Activated CD4-positive, alpha-beta T cell treated with anti-CD3 and anti-CD28 coated beads, Interleukin-2, amount 10 ng/mL, durations not matched to agents 7 days and 5 days (primary cell): ENCODE measurements around the gene FBXO44. TPM values are rescaled to one million over a fixed set of nuclear protein-coding genes. Genes with fewer than 3 reads are reported as not detected.
A peak's percentile ranks its signal among the peaks of the same experiment; 100 is the strongest.
"Not testable (repeated sequence)": the region's sequence is repeated elsewhere in the genome, so short reads cannot be mapped to it uniquely, and the experiment has no call there.

Source experiments
- CTCF ChIA-PET: fragments of 350-600 bp; sonication (Branson Sonifier 250); formaldehyde crosslinking; loops from one replicate; lab custom pipeline; 2021; ENCODE audit warnings: antibody characterized with exemption; lab: Charles Lee
- POLR2A ChIA-PET: fragments of 350-600 bp; sonication (Branson Sonifier 250); formaldehyde crosslinking; loops from one replicate; lab custom pipeline; 2021; ENCODE audit warnings: antibody characterized with exemption; lab: Charles Lee
- DNase-seq: peaks from one replicate; pipeline ENCODE4 v3.0.0-alpha.2; 2020
- H3K27ac Mint-ChIP-seq: one replicate; pipeline ENCODE4 v1.8.0; 2021; ENCODE audit warnings: mild to moderate bottlenecking, moderate library complexity, mixed read lengths
- H3K27me3 Mint-ChIP-seq: one replicate; pipeline ENCODE4 v1.8.0; 2021; ENCODE audit warnings: mixed read lengths
- H3K36me3 Mint-ChIP-seq: one replicate; pipeline ENCODE4 v1.8.0; 2021; ENCODE audit warnings: low read depth, mixed read lengths
- H3K4me1 Mint-ChIP-seq: one replicate; pipeline ENCODE4 v1.8.0; 2021; ENCODE audit warnings: mixed read lengths
- H3K4me3 Mint-ChIP-seq: one replicate; pipeline ENCODE4 v1.8.0; 2021; ENCODE audit warnings: mild to moderate bottlenecking, moderate library complexity, mixed read lengths
- H3K9me3 Mint-ChIP-seq: one replicate; pipeline ENCODE4 v1.8.0; 2021; ENCODE audit warnings: mixed read lengths
- total RNA-seq, 2 experiments: library from RNA; stranded (reverse); gene quantifications; one replicate each; pipeline ENCODE4 v1.2.3, GENCODE V29; 2021

The FBXO44 gene, protein sequence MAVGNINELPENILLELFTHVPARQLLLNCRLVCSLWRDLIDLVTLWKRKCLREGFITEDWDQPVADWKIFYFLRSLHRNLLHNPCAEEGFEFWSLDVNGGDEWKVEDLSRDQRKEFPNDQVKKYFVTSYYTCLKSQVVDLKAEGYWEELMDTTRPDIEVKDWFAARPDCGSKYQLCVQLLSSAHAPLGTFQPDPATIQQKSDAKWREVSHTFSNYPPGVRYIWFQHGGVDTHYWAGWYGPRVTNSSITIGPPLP
- 10 to 100 TPM; 32.6 to 37.8 TPM for total RNA-seq

DNA sequence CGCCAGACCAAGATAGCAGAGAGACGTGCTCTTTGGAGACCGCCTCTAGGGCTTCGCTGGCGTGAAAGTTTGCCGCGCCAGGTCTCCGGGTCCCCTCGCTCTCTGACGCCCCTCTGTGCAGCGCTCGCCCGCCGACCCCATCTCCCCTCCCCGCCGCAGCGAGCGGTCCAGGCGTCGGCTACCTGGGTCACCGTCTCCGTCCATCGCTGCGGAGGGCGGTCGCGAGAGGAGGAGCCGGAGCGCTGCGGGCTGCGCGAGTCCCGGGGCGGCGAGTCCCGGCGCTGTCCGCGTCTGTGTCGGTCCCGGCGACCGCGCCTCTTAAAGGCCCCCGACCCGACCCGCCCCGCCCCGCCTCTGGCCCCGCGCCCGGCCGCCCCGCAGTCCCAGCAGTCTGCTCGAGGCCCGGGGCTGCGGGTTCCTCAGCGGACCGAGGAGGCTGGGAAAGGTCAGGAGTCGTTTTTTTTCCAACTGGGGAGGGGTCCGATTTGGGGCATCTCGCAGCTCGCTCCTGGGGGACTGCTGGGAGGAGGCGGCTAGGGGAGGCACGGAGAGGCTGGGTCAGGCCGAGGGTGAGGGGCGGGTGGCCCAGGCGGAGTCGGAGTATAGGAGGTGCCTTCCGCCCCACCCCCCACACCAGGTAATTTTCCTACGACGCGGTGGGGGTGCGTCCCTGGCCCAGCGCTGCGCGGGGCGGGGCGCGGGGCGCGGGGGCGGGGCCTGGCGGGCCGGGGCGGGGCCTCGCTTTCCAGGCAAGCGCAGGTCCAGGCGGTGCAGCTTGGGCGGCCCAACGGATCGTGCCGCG is at the start of gene FBXO44, which contains the start of gene FBXO2:
Gene FBXO44, plus strand, starts transcription at position 741 of the 802 bp plus-strand sequence. CDS start 959 bp downstream, outside the sequence.
Gene FBXO2, minus strand, starts transcription at position 293 of the 802 bp plus-strand sequence. Its CDS starts 89 bp downstream, at position 204.
- Mint-ChIP-seq H3K4me3 (peak within 1 kb of the TSS; percentile 72), H3K27ac (peak within 1 kb of the TSS; percentile 41), H3K36me3 (peaks cover 14% of the 10 kb centered on the region), H3K9me3 (no peaks in the 10 kb centered on the region), H3K4me1 (peaks cover 27% of the 10 kb centered on the region), H3K27me3 (peaks cover 14% of the 10 kb centered on the region)
- DNase-seq = peak; percentile 69
- CTCF ChIA-PET = interaction anchor here (0.6 to 4.6 kb wide), 5 partner anchors 10 to 82 kb away, joined by 3 to 42 read pairs (median 10); partner anchors contain the start of genes AGTRAP and FBXO6
- POLR2A ChIA-PET = no interaction called here

DNA sequence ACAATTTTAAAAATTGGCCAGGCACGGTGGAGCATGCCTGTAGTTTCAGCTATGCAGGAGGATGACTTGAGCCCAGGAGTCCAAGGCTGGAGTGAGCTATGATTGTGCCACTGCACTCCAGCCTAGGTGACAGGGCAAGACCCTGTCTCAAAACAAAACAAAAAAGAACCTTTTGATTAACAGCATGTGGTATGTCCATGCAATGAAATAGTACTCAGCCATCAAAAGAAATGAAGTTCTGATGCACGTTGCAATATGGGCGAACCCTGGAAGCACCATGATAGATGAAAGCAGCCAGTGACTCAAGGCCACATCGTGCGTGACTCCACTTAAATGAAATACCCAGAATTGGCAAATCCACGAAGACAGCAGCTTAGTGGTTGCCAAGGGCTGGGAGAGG is 47.9 kb upstream of the FBXO44 start:
- POLR2A ChIA-PET = no interaction called here
- CTCF ChIA-PET = no interaction called here
- Mint-ChIP-seq H3K36me3 (no peaks in the 10 kb centered on the region), H3K4me1 (no peaks in the 10 kb centered on the region), H3K9me3 (no peaks in the 10 kb centered on the region), H3K27me3 (no peaks in the 10 kb centered on the region), H3K4me3 (no peak overlapping the region), H3K27ac (no peak overlapping the region)
- DNase-seq = no peak

DNA sequence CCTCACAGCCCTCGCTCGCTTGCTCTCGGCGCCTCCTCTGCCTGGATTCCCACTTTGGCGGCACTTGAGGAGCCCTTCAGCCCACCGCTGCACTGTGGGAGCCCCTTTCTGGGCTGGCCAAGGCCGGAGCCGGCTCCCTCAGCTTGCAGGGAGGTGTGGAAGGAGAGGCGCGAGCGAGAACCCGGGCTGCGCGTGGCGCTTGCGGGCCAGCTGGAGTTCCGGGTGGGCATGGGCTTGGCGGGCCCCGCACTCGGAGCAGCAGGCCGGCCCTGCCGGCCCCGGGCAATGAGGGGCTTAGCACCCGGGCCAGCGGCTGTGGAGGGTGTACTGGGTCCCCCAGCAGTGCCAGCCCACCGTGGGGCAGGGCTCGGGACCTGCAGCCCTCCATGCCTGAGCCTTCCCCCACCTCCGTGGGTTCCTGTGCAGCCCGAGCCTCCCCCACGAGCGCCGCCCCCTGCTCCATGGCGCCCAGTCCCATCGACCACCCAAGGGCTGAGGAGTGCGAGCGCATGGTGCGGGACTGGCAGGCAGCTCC is 46.0 kb upstream of the FBXO44 start:
- H3K27ac Mint-ChIP-seq, H3K36me3 Mint-ChIP-seq, CTCF ChIA-PET, H3K4me1 Mint-ChIP-seq, POLR2A ChIA-PET, H3K9me3 Mint-ChIP-seq, DNase-seq, H3K4me3 Mint-ChIP-seq, H3K27me3 Mint-ChIP-seq: not testable (repeated sequence)

DNA sequence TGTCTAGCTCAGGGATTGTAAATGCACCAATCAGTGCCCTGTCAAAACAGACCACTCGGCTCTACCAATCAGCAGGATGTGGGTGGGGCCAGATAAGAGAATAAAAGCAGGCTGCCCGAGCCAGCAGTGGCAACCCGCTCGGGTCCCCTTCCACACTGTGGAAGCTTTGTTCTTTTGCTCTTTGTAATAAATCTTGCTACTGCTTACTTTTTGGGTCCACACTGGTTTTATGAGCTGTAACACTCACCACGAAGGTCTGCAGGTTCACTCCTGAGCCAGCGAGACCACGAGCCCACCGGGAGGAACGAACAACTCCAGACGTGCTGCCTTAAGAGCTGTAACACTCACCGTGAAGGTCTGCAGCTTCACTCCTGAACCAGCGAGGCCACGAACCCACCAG is 45.3 kb upstream of the FBXO44 start:
- H3K27me3 Mint-ChIP-seq, H3K9me3 Mint-ChIP-seq, DNase-seq, H3K27ac Mint-ChIP-seq, H3K4me3 Mint-ChIP-seq, H3K36me3 Mint-ChIP-seq, CTCF ChIA-PET, POLR2A ChIA-PET, H3K4me1 Mint-ChIP-seq: not testable (repeated sequence)

DNA sequence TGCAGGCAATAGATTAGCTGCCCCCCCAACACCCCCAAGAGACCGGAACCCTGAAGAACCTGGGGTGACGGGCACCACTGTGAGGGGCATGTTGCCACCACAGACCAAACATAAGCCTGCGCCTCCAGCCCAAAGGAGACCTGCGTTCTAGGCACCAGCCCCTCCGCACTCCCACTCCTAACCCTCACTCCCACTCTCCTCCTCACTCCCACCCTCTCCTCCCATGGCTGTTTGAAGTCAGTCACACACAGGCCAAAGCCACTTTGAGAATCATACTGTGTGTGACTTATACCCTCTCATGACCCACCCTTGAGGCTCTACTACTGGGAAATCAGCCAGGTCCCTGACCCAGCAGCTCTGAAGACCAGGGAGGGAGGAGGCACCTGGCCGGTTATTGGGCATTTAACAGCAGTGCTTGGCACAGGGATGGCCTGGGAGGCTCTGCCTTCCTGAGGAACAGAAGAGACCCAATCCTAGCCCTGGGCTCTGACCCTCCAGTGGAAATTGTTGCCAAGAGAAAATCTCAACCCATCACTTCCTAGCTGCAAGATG is 44.0 kb upstream of the FBXO44 start:
- CTCF ChIA-PET = no interaction called here
- no peak overlapping the region for H3K4me3 Mint-ChIP-seq
- H3K4me1 Mint-ChIP-seq = no peaks in the 10 kb centered on the region
- no peaks in the 10 kb centered on the region for H3K9me3 Mint-ChIP-seq
- no peak overlapping the region for H3K27ac Mint-ChIP-seq
- POLR2A ChIA-PET = no interaction called here
- H3K27me3 Mint-ChIP-seq = no peaks in the 10 kb centered on the region
- DNase-seq = no peak
- H3K36me3 Mint-ChIP-seq = no peaks in the 10 kb centered on the region

DNA sequence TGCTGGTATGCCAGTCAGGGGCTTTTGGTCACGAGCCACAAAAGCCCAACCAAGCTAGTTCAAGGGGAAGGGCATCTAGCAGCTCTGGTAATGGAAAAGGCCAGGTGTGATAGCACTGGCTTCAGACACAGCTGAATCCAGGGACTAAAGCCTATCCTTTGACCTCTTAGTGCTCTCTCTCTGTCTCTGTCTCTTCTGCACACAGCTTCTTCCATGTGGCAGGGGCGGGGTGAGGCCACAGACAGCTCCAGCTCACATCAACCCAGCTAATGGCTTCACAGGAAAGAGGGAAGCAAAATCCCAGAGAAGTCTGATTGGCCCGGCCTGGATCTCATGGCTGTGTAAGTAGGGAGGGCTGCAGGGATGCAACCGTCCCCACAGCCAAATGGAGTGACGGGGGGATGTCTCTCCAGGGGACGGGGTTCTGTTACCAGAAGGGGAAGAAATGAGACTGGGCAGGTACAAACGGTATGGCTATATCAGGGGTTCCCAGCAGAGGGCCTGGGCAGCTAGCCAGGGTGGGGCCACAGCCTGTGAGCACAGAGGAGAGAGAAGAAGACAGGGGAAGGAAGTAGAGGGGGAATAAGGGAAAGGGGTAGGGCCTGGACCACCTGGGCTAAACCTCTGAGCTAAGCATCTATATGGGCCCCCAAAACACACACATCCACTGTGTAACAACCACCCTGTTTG is 42.9 kb upstream of the FBXO44 start:
- CTCF ChIA-PET = no interaction called here
- POLR2A ChIA-PET = no interaction called here
- no peaks in the 10 kb centered on the region for H3K9me3 Mint-ChIP-seq
- DNase-seq = no peak
- H3K4me1 Mint-ChIP-seq = no peaks in the 10 kb centered on the region
- H3K36me3 Mint-ChIP-seq = no peaks in the 10 kb centered on the region
- no peak overlapping the region for H3K27ac Mint-ChIP-seq
- no peak overlapping the region for H3K4me3 Mint-ChIP-seq
- H3K27me3 Mint-ChIP-seq = no peaks in the 10 kb centered on the region

DNA sequence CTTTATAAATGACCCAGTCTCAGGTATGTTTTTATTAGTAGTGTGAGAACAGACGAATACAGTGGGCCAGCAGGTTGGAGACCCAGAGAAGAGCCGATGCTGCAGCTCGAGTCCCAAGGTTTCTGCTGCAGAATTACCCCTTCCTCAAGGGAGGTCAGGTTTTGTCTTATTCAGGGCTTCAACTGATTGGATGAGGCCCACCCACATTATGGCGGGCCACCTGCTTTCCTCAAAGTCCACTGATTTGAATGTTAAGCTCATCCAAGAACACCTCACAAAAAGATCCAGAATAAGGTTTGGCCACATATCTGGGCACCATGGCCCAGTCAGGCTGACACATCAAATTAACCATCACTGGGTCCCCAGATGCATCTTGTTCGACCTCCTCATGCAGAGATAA is 41.3 kb upstream of the FBXO44 start:
- POLR2A ChIA-PET = no interaction called here

DNA sequence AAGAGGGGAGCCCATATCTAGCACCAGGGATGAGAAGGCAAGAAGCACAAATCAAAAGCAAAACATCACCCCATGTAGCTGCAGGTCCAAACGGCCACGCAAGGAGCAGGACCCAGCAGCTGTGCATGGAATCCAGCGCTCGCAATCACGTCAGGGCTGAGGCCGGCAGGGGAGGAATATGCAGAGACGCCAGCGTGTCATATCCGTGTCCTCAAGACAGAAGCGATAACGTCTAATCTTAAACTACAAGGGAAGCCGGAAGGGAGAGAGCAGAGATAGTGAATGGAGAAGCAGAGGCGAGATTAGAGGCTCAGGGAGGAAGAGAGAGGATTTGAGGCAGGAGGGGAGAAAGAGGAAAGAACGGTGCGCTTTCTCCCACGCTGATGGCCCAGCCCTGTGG is 39.6 kb upstream of the FBXO44 start:
- H3K27ac Mint-ChIP-seq = no peak overlapping the region
- ChIA-PET POLR2A (no interaction called here), CTCF (no interaction called here)
- no peaks in the 10 kb centered on the region for H3K36me3 Mint-ChIP-seq
- H3K9me3 Mint-ChIP-seq = no peaks in the 10 kb centered on the region
- no peak overlapping the region for H3K4me3 Mint-ChIP-seq
- no peak for DNase-seq
- H3K4me1 Mint-ChIP-seq = no peaks in the 10 kb centered on the region
- H3K27me3 Mint-ChIP-seq = no peaks in the 10 kb centered on the region

More for the DNA sequence above, 41.3 kb upstream of the FBXO44 start:
- H3K27ac Mint-ChIP-seq = no peak overlapping the region
- DNase-seq = no peak
- H3K4me3 Mint-ChIP-seq = no peak overlapping the region
- H3K9me3 Mint-ChIP-seq = no peaks in the 10 kb centered on the region
- CTCF ChIA-PET = no interaction called here
- no peaks in the 10 kb centered on the region for H3K4me1 Mint-ChIP-seq
- no peaks in the 10 kb centered on the region for H3K36me3 Mint-ChIP-seq
- H3K27me3 Mint-ChIP-seq = no peaks in the 10 kb centered on the region

DNA sequence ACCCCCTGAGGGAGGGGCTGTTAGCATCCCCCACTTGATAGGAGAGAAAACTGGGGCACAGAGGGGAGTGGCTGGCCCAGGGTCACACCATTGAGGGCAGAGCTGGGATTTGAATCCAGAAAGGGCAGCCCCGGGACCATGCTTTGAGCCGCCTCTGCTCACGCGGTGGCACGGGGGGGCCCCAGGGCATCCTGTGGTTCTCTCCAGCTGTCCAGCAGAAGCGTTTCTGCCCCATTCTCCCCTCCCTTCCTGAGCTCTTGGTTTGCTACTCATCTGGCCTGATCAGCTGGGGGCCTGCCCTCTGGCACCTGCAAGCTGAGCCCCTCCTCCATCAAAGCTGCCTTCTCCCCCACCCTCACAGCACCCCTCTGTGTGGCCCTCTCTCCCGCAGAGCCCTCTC is 37.9 kb upstream of the FBXO44 start:
- H3K9me3 Mint-ChIP-seq = no peaks in the 10 kb centered on the region
- POLR2A ChIA-PET = no interaction called here
- no peaks in the 10 kb centered on the region for H3K4me1 Mint-ChIP-seq
- no peak overlapping the region for H3K27ac Mint-ChIP-seq
- CTCF ChIA-PET = interaction anchor here (0.6 kb wide), 2 partner anchors 273 to 381 kb away, joined by 3 read pairs; no protein-coding TSS in a partner anchor
- H3K27me3 Mint-ChIP-seq = no peaks in the 10 kb centered on the region
- no peak for DNase-seq
- no peaks in the 10 kb centered on the region for H3K36me3 Mint-ChIP-seq
- no peak overlapping the region for H3K4me3 Mint-ChIP-seq

DNA sequence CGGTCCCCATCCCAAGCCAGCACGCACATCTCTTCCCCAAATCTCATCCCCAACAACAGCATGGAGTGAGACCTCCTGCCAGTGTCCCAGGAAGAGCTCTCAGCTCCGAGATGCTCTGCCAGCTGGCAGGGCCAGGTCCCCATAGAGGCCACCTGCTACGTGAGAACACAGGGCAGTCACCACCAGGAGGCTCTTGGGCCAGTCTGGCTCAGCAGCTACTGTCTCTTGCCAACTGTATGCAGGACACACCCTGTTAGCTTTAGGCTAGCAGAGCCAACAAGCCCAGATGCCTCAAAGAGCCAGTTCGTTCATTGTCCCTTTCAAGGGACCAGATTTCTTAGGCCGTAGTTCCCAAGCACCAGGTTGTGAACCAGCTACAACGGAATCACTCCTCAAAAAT is 37.4 kb upstream of the FBXO44 start:
- DNase-seq = no peak
- no peaks in the 10 kb centered on the region for H3K27me3 Mint-ChIP-seq

DNA sequence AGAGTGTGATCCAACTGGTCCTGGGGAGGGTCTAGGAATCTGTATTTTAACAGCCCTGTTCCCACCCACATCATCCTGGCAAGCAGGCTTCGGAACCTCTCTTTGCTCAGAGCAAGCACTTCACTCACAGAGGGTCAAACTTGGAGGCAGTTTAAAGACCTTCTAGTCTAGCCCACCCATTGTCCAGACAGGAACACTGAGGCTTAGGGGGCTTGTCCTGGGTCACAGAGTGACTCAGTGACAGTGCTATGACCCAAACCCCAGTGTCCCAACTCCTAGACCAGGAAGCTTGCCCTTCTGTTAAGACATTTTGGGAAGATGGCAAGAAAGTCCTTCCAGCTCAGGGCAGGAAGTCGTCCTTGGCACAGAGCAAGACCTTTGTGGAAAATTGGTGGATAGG is 36.9 kb upstream of the FBXO44 start:
- H3K4me1 Mint-ChIP-seq = no peaks in the 10 kb centered on the region
- H3K27ac Mint-ChIP-seq = no peak overlapping the region
- CTCF ChIA-PET = no interaction called here
- no peak for DNase-seq
- no peak overlapping the region for H3K4me3 Mint-ChIP-seq
- no peaks in the 10 kb centered on the region for H3K27me3 Mint-ChIP-seq
- H3K9me3 Mint-ChIP-seq = no peaks in the 10 kb centered on the region
- POLR2A ChIA-PET = no interaction called here
- no peaks in the 10 kb centered on the region for H3K36me3 Mint-ChIP-seq

More for the DNA sequence above, 37.4 kb upstream of the FBXO44 start:
- Mint-ChIP-seq H3K4me1 (no peaks in the 10 kb centered on the region), H3K27ac (no peak overlapping the region), H3K36me3 (no peaks in the 10 kb centered on the region), H3K4me3 (no peak overlapping the region), H3K9me3 (no peaks in the 10 kb centered on the region)
- ChIA-PET POLR2A (no interaction called here), CTCF (interaction anchor here (0.6 kb wide), 1 partner anchor 274 kb away, joined by 3 read pairs; no protein-coding TSS in a partner anchor)

DNA sequence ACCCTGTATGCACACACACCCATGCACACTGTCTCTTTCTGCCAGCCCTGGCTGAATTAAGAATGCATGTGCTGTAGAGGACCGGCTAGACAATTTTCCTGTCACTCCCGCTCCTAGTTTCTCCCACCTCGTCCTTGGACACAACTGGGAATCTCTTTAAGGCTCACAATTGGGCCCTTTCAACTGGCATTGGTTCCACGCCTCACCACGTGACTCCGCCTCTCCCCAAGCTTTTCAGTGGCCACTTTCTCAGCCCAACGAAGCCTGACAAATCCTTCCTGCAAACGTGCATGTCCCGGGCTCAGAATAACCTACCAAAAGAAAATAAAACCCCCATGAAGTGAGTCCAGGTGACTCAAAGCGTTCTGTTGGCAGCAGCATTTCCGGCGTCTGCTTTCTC is 34.3 kb upstream of the FBXO44 start:
- peaks cover 2% of the 10 kb centered on the region for H3K27me3 Mint-ChIP-seq
- ChIA-PET POLR2A (interaction anchor here (0.6 kb wide), 1 partner anchor 113 kb away, joined by 4 read pairs; no protein-coding TSS in a partner anchor), CTCF (no interaction called here)
- H3K27ac Mint-ChIP-seq = no peak overlapping the region
- H3K36me3 Mint-ChIP-seq = no peaks in the 10 kb centered on the region
- no peaks in the 10 kb centered on the region for H3K4me1 Mint-ChIP-seq
- DNase-seq = no peak
- no peak overlapping the region for H3K4me3 Mint-ChIP-seq
- no peaks in the 10 kb centered on the region for H3K9me3 Mint-ChIP-seq
